Measurements from ENCODE around the gene OR13G1. TPM values are rescaled to one million over a fixed set of nuclear protein-coding genes. Genes with fewer than 3 reads are reported as not detected.

The OR13G1 gene
- total and polyA plus RNA-seq, 12 donors = not detected

- Histone ChIP-seq H3K4me1 (replicated peaks in 1 of 2) (no peaks in the 10 kb centered on the region), H3K36me3 (replicated peaks in 1 of 2) (no peaks in the 10 kb centered on the region), H3K27me3 (no peaks in the 10 kb centered on the region), H3K9me3 (replicated peaks in 1 of 3) (no peaks in the 10 kb centered on the region), H3K27ac (no peak overlapping the region), H3K4me3 (no peak overlapping the region)
- intact Hi-C loops (cut with DNase I) = no loop called here
- 66 to 77% (median 71%) methylated on average over 7 of the region's 7 CpGs for WGBS, 4 donors
- no peak for TF ChIP-seq POLR2A (IDR thresholded peaks at IDR 0.05)
- no peak for TF ChIP-seq CTCF (IDR thresholded peaks at IDR 0.05)
- DNase-seq = no peak
These were observed 23.2 kb downstream of the OR13G1 start for GRCh38 chr1:247656221-247656875.

- DNase-seq = no peak
- no peaks in the 10 kb centered on the region for H3K9me3 ChIP-seq (replicated peaks in 1 of 3)
- 71 to 85% (median 80%) methylated on average over 1 of the region's 1 CpG for WGBS, 4 donors
- intact Hi-C loops (cut with DNase I) = no loop called here
- no peaks in the 10 kb centered on the region for H3K36me3 ChIP-seq (replicated peaks in 1 of 2)
- H3K27me3 ChIP-seq = no peaks in the 10 kb centered on the region
- no peaks in the 10 kb centered on the region for H3K4me1 ChIP-seq (replicated peaks in 1 of 2)
- TF ChIP-seq POLR2A (IDR thresholded peaks at IDR 0.05) (no peak), CTCF (IDR thresholded peaks at IDR 0.05) (no peak)
- H3K4me3 ChIP-seq = no peak overlapping the region
- H3K27ac ChIP-seq = no peak overlapping the region
These were observed 26.5 kb downstream of the OR13G1 start for GRCh38 chr1:247653040-247653439.

GRCh38 chr1:247647864-247648263, 31.7 kb downstream of the OR13G1 start:
- intact Hi-C loops (cut with DNase I) = no loop called here
- Histone ChIP-seq H3K27me3 (no peaks in the 10 kb centered on the region), H3K27ac (no peak overlapping the region), H3K9me3 (replicated peaks in 1 of 3) (no peaks in the 10 kb centered on the region), H3K4me1 (replicated peaks in 1 of 2) (no peaks in the 10 kb centered on the region), H3K4me3 (no peak overlapping the region), H3K36me3 (replicated peaks in 1 of 2) (no peaks in the 10 kb centered on the region)
- DNase-seq = peak in 3 of 7 donors; percentile 11 to 19 (median 17)
- no peak for TF ChIP-seq POLR2A (IDR thresholded peaks at IDR 0.05)
- no peak for TF ChIP-seq CTCF (IDR thresholded peaks at IDR 0.05)
- WGBS, 4 donors = 3 to 12% (median 5%) methylated on average over 2 of the region's 2 CpGs

- no peaks in the 10 kb centered on the region for H3K4me1 ChIP-seq (replicated peaks in 1 of 2)
- WGBS, 4 donors = 66 to 71% (median 68%) methylated on average over 4 of the region's 4 CpGs
- TF ChIP-seq CTCF (IDR thresholded peaks at IDR 0.05) (no peak), POLR2A (IDR thresholded peaks at IDR 0.05) (no peak)
- intact Hi-C loops (cut with DNase I) = no loop called here
- H3K27me3 ChIP-seq = no peaks in the 10 kb centered on the region
- H3K36me3 ChIP-seq (replicated peaks in 1 of 2) = no peaks in the 10 kb centered on the region
- H3K4me3 ChIP-seq = no peak overlapping the region
- no peak overlapping the region for H3K27ac ChIP-seq
- no peaks in the 10 kb centered on the region for H3K9me3 ChIP-seq (replicated peaks in 1 of 3)
- DNase-seq = no peak
These were observed 32.7 kb downstream of the OR13G1 start for GRCh38 chr1:247646867-247647266.
